Kasumi-1 (cell line): ENCODE measurements around the gene NLRC5.
A peak's percentile ranks its signal among the peaks of the same experiment; 100 is the strongest.
"Not testable (repeated sequence)": the region's sequence is repeated elsewhere in the genome, so short reads cannot be mapped to it uniquely, and the experiment has no call there.

Experiments
- DNase-seq, 2 experiments: peaks; one replicate each; lab custom pipeline; 2025; lab: John Stamatoyannopoulos, UW

Gene NLRC5

GRCh38 chr16:57098188-57098841 is 109.0 kb downstream of the NLRC5 start:
- no peak for DNase-seq

GRCh38 chr16:57099965-57100364 is 110.6 kb downstream of the NLRC5 start:
- not testable (repeated sequence) for DNase-seq

- DNase-seq, result no peak
Observed at GRCh38 chr16:57100445-57100844, 111.1 kb downstream of the NLRC5 start.

GRCh38 chr16:57102888-57103851 is 113.8 kb downstream of the NLRC5 start:
- no peak for DNase-seq

- DNase-seq, result no peak
Observed at GRCh38 chr16:57104706-57105105, 115.3 kb downstream of the NLRC5 start.

GRCh38 chr16:57105184-57105583 is 115.8 kb downstream of the NLRC5 start:
- no peak for DNase-seq

GRCh38 chr16:57106767-57107166 is 117.4 kb downstream of the NLRC5 start:
- no peak for DNase-seq

- DNase-seq, result no peak
Observed at GRCh38 chr16:57107321-57107922, 118.1 kb downstream of the NLRC5 start.

GRCh38 chr16:57108432-57108831 is 119.1 kb downstream of the NLRC5 start:
- DNase-seq, result no peak

GRCh38 chr16:57109259-57110105 is 120.1 kb downstream of the NLRC5 start:
- not testable (repeated sequence) for DNase-seq

GRCh38 chr16:57110937-57111336 is 121.6 kb downstream of the NLRC5 start:
- DNase-seq, result no peak

GRCh38 chr16:57111420-57111819 is 122.1 kb downstream of the NLRC5 start:
- DNase-seq, result no peak

GRCh38 chr16:57112403-57113041 is 123.2 kb downstream of the NLRC5 start:
- DNase-seq, result peak; percentile 16 to 50

GRCh38 chr16:57113042-57113453 is 123.7 kb downstream of the NLRC5 start:
- no peak for DNase-seq

GRCh38 chr16:57113664-57114063 is 124.3 kb downstream of the NLRC5 start:
- DNase-seq, result no peak

- DNase-seq, result no peak
Observed at GRCh38 chr16:57115168-57115513, 125.8 kb downstream of the NLRC5 start.

GRCh38 chr16:57115514-57116182 is 126.3 kb downstream of the NLRC5 start:
- peak; percentile 64 to 71 for DNase-seq

- DNase-seq, result no peak
Observed at GRCh38 chr16:57118461-57119084, 129.2 kb downstream of the NLRC5 start.

- peak; percentile 62 to 77 for DNase-seq
Observed at GRCh38 chr16:57123216-57123973, 134.0 kb downstream of the NLRC5 start.
